Omental fat pad (tissue), 4 donors: Measurements from ENCODE around the gene MYO9B. TPM values are rescaled to one million over a fixed set of nuclear protein-coding genes. Genes with fewer than 3 reads are reported as not detected.
A peak's percentile ranks its signal among the peaks of the same experiment; 100 is the strongest.

ENCODE experiments used
- ATAC-seq: fragments of 150-250 bp; one replicate; pipeline ENCODE4 v1.9.1; 2016; ENCODE audit warnings: mild to moderate bottlenecking, moderate library complexity; ENCODE audit not compliant: low FRiP score
- DNase-seq: peaks from one replicate; pipeline ENCODE4 v3.0.0-alpha.2; 2019; ENCODE audit warnings: low spot score
- CTCF ChIP-seq, 3 donors: fragments of 450-650 bp; IDR thresholded peaks; one replicate each; pipeline ENCODE4 v1.5.1; 2016 to 2017; ENCODE audit warnings: antibody characterized with exemption in 3 of 3, mild to moderate bottlenecking in 3 of 3, moderate library complexity in 2 of 3
- total RNA-seq, 4 donors: library from RNA; depleted of rRNA; stranded (reverse); fragments of >200 nt; gene quantifications; one replicate each; pipeline ENCODE4 v1.1.0, GENCODE V29; 2016

MYO9B gene
- total RNA-seq, 4 donors from 2014 or later, result 52.7 to 149 (median 85.7) TPM

- no peak for DNase-seq
- TF ChIP-seq CTCF (IDR thresholded peaks at IDR 0.05), result no peak
- ATAC-seq, result no peak
These were observed 137.8 kb downstream of the MYO9B start for GRCh38 chr19:17213334-17213733.

GRCh38 chr19:17214508-17215126 lies 139.0 kb downstream of the MYO9B start:
- no peak for ATAC-seq
- DNase-seq, result no peak
- TF ChIP-seq CTCF (IDR thresholded peaks at IDR 0.05), result no peak

DNA sequence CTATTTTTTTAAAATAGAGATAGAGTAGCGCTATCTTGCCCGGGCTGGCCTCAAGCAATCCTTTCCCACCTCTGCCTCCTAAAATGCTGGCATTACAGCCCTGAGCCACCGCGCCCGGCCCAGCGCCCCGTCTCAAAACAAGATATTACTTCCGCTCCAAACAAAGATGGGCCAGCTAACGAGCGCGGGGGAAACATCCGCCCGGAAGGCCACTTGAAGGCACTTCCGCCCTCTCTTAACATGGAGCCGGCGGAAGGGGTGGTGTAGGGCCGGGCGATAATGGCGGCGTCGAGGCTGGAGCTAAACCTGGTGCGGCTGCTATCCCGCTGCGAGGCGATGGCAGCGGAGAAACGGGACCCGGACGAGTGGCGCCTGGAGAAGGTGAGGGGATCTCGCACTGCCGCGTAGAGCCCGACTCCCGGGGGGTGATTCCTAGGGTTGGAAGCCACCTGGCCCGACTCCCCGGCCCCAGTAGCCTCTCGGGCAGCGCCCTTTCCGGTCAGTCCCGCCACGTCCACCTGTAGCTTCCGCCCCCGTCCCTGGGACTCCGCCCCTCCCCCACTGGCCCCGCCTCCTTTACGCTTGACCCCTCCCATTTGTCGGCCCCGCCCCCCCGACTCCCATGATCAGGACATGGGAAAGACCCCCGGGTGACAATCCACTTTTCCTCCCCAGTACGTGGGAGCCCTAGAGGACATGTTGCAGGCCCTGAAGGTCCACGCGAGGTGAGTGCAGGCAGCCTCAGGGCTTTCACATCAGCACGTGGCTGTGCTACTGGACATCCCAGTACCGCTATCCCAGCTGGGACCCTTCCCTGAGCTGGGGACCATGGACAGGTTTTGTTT lies 139.8 kb downstream of the MYO9B start, which contains the start of gene USE1:
USE1 (plus strand) TSS at position 231 of the 845 bp plus-strand sequence; CDS start at position 280, 49 bp downstream.
- ATAC-seq (peak; percentile 92), DNase-seq (peak; percentile 79)
- TF ChIP-seq CTCF (IDR thresholded peaks at IDR 0.05), result no peak

DNA sequence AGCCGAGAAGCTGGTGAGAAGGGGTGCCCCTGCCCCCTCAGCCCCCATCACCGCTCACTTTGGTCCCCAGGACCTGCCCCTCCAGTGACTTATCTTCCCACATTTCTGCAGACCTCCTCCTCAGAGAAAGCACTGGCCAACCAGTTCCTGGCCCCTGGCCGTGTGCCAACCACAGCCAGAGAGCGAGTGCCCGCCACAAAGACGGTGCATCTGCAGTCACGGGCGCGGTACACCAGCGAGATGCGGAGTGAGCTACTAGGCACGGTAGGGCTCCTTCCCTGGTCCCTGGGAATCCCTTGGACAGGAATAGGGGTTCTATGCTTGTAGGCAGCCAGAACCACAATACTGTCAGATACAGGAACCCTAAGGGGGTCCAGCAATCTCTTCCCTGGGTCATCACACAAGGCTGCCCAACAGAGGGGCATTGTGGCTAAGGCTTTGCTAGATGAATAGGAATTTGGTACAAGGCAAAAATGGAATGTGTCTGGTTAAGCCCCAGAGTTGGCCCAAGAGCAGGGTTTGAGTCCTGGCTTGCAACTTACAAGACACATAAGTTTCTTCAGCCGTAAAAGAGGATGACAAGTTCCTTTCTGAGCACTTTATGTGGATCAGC lies 140.6 kb downstream of the MYO9B start:
- ATAC-seq (no peak), DNase-seq (no peak)
- TF ChIP-seq CTCF (IDR thresholded peaks at IDR 0.05), result no peak

- DNase-seq (no peak), ATAC-seq (no peak)
- TF ChIP-seq CTCF (IDR thresholded peaks at IDR 0.05), result no peak
These were observed 143.7 kb downstream of the MYO9B start for GRCh38 chr19:17219286-17219685.

GRCh38 chr19:17220207-17220758 lies 144.7 kb downstream of the MYO9B start:
- ATAC-seq (peak; percentile 41), DNase-seq (no peak)
- TF ChIP-seq CTCF (IDR thresholded peaks at IDR 0.05), result no peak
